Ovary (tissue), 9 donors: ENCODE data around the gene ZFP2. TPM values are rescaled to one million over a fixed set of nuclear protein-coding genes. Genes with fewer than 3 reads are reported as not detected.

Source experiments
- DNase-seq, 5 donors: peaks; one replicate each; pipeline ENCODE4 v3.0.0-alpha.2; 2019 to 2020
- H3K27ac ChIP-seq, 2 donors: fragments of 200-600 bp; one replicate each; pipeline versions ENCODE4 v1.5.1 to v1.8.0; 2019 to 2022
- H3K27me3 ChIP-seq: fragments of 200-600 bp; one replicate; pipeline ENCODE4 v1.8.0; 2022
- H3K36me3 ChIP-seq: fragments of 200-600 bp; sonication (generic); one replicate; pipeline ENCODE4 v1.5.1; 2019
- H3K4me1 ChIP-seq: one replicate; pipeline ENCODE4 v1.8.1; 2013; ENCODE audit warnings: mild to moderate bottlenecking, moderate library complexity; ENCODE audit not compliant: insufficient read depth
- H3K4me3 ChIP-seq: fragments of 200-600 bp; sonication (generic); one replicate; pipeline ENCODE4 v1.5.1; 2017
- H3K9me3 ChIP-seq, 2 donors: fragments of 200-600 bp in 1 of 2; sonication (generic) in 1 of 2; one replicate each; pipeline versions ENCODE4 v1.5.1 to v1.8.1; 2013 to 2019; ENCODE audit warnings: mild to moderate bottlenecking in 1 of 2, moderate library complexity in 1 of 2
- EP300 ChIP-seq: sonication (generic); formaldehyde crosslinking; IDR thresholded peaks from one replicate; pipeline ENCODE4 v1.6.1; 2017; ENCODE audit warnings: antibody characterized with exemption
- POLR2A ChIP-seq: fragments of 450-650 bp; IDR thresholded peaks from one replicate; pipeline ENCODE4 v1.6.1; 2017; ENCODE audit warnings: antibody characterized with exemption, mild to moderate bottlenecking, moderate library complexity
- WGBS, 3 donors: extraction: QIAGEN DNeasy Blood & Tissue Kit in 1 of 3; methylation state at CpG; one replicate each; pipeline versions ENCODE4 v1.1.5 to v1.1.7; 2013 to 2017; 5-methylcytosine and 5-hydroxymethylcytosine counted together
- intact Hi-C, 4 donors: fragments of 100-400 bp; cut with DNase I; formaldehyde crosslinking; loops; one replicate each; pipeline versions ENCODE4 v1.11.0 to v1.15.1; 2022 to 2023
- polyA plus RNA-seq, 2 donors: library from polyadenylated mRNA; stranded (reverse); fragments of 200-250 nt in 1 of 2; fragments of 350-450 nt in 1 of 2; fragmentation: Illumina TruSeq in 1 of 2; extraction: RNeasy Lipid Tissue Mini Kit (QIAGEN cat#74804) in 1 of 2; gene quantifications; one replicate each; pipeline ENCODE4 v1.2.3, GENCODE V29; 2013 to 2014
- total RNA-seq, 7 donors: library from RNA; depleted of rRNA in 2 of 7; stranded (reverse); fragments of >200 nt in 2 of 7; fragmentation: NEBNext Ultra II Directional in 3 of 7; extraction: Animal tissue kit (Norgen Biotek cat#: 25700) in 3 of 7; gene quantifications; one replicate each; pipeline versions ENCODE4 v1.1.0 to v1.2.4, GENCODE V29; 2016 to 2023
- TF ChIP-seq, protein P1 (sequence below), 3 donors: fragments of 450-650 bp in 2 of 3; fragments of 200-600 bp in 1 of 3; IDR thresholded peaks; one replicate each; pipeline versions ENCODE4 v1.5.1 to v1.8.0; 2016 to 2022; ENCODE audit warnings: antibody characterized with exemption in 3 of 3, mild to moderate bottlenecking in 1 of 3
- donor health status: DM: no; HTN: no; CAD: no; lungs with moderate emphysema.
- donor health status: DM: no; HTN: no; CAD: no.
- donor health status: Bipolar disorder and iron deficiency.
- donor health status: DM: yes; HTN: yes; CAD: no.
- donor health status: DM: no; HTN: no; CAD: no.
- donor health status: DM: yes; HTN: yes; CAD: no.

Gene ZFP2
- total and polyA plus RNA-seq, 9 donors = 1.1 to 4.2 (median 3.3) TPM

DNA sequence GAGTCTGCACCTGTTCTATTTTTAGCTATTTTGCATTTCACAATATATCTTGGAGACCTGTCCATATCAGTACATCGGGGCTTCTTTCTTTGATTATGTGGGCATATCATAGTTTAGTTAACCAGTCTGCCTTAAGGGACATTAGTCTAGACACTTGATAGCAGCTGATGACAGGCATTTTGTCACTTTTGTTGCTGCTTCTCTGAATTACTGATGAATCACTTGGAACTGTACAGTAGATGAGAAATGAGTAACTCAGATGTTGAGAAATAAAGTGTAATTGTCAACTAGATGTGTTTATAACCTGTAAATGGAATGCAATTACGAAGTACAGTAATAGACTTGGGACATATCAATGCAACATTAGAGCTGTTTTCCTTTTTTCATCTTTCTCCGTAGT is 7.1 kb downstream of the ZFP2 start:
- Histone ChIP-seq H3K4me1 (no peaks in the 10 kb centered on the region), H3K27me3 (no peaks in the 10 kb centered on the region), H3K4me3 (no peak overlapping the region), H3K9me3 (peaks cover 0 to 6% of the 10 kb centered on the region in 2 donors), H3K36me3 (no peaks in the 10 kb centered on the region), H3K27ac (no peak overlapping the region)
- intact Hi-C loops = no loop called here
- 79 to 96% (median 92%) methylated on average over 3 of the region's 3 CpGs for WGBS, 3 donors
- DNase-seq = no peak
- no peak for TF ChIP-seq EP300
- TF ChIP-seq, protein P1, sequence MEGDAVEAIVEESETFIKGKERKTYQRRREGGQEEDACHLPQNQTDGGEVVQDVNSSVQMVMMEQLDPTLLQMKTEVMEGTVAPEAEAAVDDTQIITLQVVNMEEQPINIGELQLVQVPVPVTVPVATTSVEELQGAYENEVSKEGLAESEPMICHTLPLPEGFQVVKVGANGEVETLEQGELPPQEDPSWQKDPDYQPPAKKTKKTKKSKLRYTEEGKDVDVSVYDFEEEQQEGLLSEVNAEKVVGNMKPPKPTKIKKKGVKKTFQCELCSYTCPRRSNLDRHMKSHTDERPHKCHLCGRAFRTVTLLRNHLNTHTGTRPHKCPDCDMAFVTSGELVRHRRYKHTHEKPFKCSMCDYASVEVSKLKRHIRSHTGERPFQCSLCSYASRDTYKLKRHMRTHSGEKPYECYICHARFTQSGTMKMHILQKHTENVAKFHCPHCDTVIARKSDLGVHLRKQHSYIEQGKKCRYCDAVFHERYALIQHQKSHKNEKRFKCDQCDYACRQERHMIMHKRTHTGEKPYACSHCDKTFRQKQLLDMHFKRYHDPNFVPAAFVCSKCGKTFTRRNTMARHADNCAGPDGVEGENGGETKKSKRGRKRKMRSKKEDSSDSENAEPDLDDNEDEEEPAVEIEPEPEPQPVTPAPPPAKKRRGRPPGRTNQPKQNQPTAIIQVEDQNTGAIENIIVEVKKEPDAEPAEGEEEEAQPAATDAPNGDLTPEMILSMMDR (IDR thresholded peaks at IDR 0.05) = no peak
- TF ChIP-seq POLR2A = no peak

DNA sequence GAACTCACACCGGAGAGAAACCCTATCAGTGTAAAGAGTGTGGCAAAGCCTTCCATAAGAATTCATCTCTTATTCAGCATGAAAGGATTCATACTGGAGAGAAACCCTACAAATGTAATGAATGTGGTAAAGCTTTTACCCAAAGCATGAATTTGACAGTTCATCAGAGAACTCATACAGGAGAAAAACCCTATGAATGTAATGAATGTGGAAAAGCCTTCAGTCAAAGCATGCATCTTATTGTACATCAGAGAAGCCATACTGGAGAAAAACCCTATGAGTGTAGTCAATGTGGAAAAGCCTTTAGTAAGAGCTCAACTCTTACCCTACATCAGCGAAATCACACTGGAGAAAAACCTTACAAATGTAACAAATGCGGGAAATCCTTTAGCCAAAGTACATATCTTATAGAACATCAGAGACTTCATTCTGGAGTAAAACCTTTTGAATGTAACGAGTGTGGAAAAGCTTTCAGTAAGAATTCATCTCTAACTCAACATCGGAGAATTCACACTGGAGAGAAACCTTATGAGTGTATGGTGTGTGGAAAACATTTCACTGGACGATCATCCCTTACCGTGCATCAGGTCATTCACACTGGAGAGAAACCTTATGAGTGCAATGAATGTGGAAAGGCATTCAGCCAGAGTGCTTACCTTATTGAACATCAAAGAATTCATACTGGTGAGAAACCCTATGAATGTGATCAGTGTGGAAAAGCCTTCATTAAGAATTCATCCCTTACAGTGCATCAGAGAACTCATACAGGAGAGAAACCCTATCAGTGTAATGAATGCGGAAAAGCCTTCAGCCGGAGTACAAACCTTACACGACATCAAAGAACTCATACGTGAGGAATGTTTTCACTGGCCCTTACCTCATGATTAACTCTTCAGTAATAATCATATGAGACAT is 36.4 kb downstream of the ZFP2 start:
- DNase-seq = no peak
- Histone ChIP-seq H3K4me3 (no peak overlapping the region), H3K27ac (no peak overlapping the region), H3K9me3 (peaks cover 26 to 76% of the 10 kb centered on the region in 2 donors), H3K27me3 (no peaks in the 10 kb centered on the region), H3K4me1 (no peaks in the 10 kb centered on the region), H3K36me3 (no peaks in the 10 kb centered on the region)
- TF ChIP-seq POLR2A (no peak), EP300 (no peak)
- TF ChIP-seq, protein P1 (IDR thresholded peaks at IDR 0.05) = no peak
- intact Hi-C loops = no loop called here
- WGBS, 3 donors = 92 to 98% (median 97%) methylated on average over 11 of the region's 11 CpGs

DNA sequence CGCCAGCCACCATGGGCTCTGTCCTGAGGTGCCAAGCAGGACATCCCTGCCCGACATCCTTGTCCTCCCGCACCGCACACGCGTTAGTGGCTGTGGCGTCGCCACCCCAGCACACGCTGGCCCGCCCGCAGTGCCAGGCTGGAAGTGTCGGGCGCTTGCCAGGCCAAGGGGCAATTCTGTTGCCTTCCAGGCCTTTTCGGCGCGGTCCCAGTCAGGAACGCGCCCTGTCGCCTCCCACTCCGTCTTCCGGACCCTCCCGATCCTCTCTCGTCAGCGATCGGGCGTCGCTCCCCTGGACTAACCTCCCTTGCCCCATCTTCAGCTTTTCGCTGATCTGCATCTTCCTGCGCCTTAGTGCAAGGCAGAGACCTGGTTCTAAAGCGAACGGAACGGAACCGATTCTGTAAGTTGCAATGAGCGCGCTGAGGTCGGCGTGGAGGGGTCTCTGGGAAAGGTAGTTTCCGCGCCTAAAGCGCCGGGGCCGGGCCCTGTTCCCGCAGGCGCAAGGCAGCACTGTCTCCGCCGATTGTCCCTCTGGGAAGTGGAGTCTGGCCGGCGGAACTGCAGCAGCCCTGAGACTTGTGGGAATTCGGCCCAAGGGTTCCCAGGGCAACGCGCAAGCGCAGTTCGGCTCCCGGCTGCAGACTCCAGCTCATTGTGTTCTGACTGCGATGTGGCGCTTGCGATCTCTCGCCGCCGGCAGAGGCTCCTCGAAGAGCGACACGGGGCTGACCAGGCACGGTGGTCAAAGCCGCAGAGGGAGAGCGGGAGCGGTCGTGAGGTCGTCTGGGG is 45.1 kb downstream of the ZFP2 start, which contains the start of gene ZNF454:
Gene ZNF454, plus strand, starts transcription at position 630 of the 792 bp plus-strand sequence. CDS start 1,594 bp downstream, outside the sequence.
- Histone ChIP-seq H3K36me3 (no peaks in the 10 kb centered on the region), H3K4me1 (peaks cover 5% of the 10 kb centered on the region), H3K27ac (peak within 1 kb of the TSS in 1 of 2 donors; percentile 6), H3K4me3 (peak within 1 kb of the TSS; percentile 63), H3K27me3 (no peaks in the 10 kb centered on the region), H3K9me3 (peaks cover 0 to 11% of the 10 kb centered on the region in 2 donors)
- intact Hi-C loops = no loop called here
- 1 to 2% (median 1%) methylated on average over 58 to 69 of the region's 69 CpGs for whole genome bisulfite sequencing, 3 donors
- DNase-seq = peak; percentile 92 to 97 (median 94)
- TF ChIP-seq, protein P1 (IDR thresholded peaks at IDR 0.05) = no peak
- TF ChIP-seq EP300 (no peak), POLR2A (no peak)

DNA sequence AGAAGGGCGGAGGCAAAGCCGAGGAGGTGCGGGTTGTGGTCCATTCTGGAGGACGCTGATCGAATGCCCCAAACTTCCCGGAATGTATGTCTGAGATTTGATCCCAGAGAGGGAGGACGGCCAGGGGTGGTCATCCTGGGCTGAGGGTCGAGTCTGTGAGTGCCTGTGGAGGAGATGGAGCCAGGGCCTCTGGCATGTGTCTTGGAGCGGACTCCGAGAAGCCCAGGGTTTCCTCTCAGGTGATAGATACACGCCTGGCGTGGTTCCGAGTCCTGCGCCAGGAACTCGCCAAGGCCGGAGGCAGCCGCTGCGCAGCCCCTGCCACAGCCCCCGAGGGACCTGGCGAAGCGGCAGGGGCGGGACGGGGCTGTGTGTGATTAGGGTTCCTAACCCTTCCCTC is 45.6 kb downstream of the ZFP2 start:
- no peak overlapping the region for H3K27ac ChIP-seq
- no peaks in the 10 kb centered on the region for H3K36me3 ChIP-seq
- peaks cover 5% of the 10 kb centered on the region for H3K4me1 ChIP-seq
- DNase-seq = peak; percentile 22 to 64 (median 56)
- TF ChIP-seq, protein P1 (IDR thresholded peaks at IDR 0.05) = peak in 1 of 3 donors; percentile 3
- TF ChIP-seq POLR2A = no peak
- WGBS, 3 donors = 0 to 1% (median 0%) methylated on average over 14 to 23 of the region's 23 CpGs
- peaks cover 0 to 16% of the 10 kb centered on the region in 2 donors for H3K9me3 ChIP-seq
- no peaks in the 10 kb centered on the region for H3K27me3 ChIP-seq
- peak overlapping the region; percentile 63 for H3K4me3 ChIP-seq
- intact Hi-C loops = no loop called here
